M059J (cell line): ENCODE measurements around the gene NAIP. TPM values are rescaled to one million over a fixed set of nuclear protein-coding genes. Genes with fewer than 3 reads are reported as not detected.
"Not testable (repeated sequence)": the region's sequence is repeated elsewhere in the genome, so short reads cannot be mapped to it uniquely, and the experiment has no call there.

ENCODE experiments used
- DNase-seq: peaks from one replicate; pipeline ENCODE4 v3.0.0-alpha.2; 2012; ENCODE audit warnings: low read depth
- total RNA-seq: library from RNA; depleted of rRNA; stranded (reverse); fragments of >200 nt; shearing (Covaris generic); gene quantifications from 2 replicates; pipeline ENCODE4 v1.2.3, GENCODE V29; 2014; rRNA removed

NAIP gene
- 0.34 and 0.84 TPM in 2 replicates for total RNA-seq

- DNase-seq = not testable (repeated sequence)
Measured at GRCh38 chr5:71025289-71025953, at the start of gene NAIP. NAIP (minus strand) TSS chr5:71025339; CDS start chr5:71012915, 12,424 bp downstream.

- not testable (repeated sequence) for DNase-seq
Measured at GRCh38 chr5:71067262-71067928, 42.3 kb upstream of the NAIP start, which contains the start of gene GTF2H2. GTF2H2 (minus strand) TSS chr5:71067676; CDS start chr5:71062763, 4,913 bp downstream.

DNA sequence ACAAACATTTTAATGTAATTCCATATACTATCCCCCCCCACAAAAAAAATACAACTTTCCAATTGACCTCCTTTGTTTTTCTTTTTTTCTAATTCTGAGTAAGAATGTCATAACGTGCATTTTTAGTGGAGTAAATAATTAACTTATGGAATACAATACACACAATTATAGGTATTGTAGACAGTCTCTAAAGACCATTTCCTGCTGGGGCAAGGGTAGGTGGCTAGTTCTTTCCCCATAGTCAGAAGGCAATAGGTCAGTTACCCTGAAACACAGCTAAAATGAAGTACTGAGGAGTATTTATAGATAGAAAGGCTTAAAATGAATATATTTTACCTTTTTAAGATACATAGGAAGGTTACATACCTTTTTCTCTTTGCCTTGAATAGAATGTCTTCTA, 36.2 kb upstream of the NAIP start:
- DNase-seq = not testable (repeated sequence)

- not testable (repeated sequence) for DNase-seq
Measured at GRCh38 chr5:71059426-71059825, 34.3 kb upstream of the NAIP start.

DNA sequence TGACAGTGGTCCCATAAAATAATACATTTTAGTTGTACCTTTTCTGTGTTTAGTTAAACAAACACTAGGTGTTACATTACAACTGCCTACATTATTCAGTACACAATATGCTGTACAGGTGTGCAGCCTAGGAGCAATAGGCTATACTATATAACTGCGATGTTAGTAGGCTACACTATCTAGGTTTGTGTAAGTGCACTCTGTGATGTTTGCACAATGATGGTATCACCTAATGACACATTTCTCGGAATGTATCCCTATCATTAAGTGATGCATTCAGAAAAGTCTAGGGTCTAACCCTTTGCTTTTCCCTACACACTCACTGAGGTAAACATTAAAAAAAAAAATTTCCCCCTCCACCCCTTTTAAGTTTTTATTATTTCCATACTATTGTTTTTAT, 19.7 kb upstream of the NAIP start:
- not testable (repeated sequence) for DNase-seq

- not testable (repeated sequence) for DNase-seq
Measured at GRCh38 chr5:71044128-71044527, 19.0 kb upstream of the NAIP start.

- DNase-seq = not testable (repeated sequence)
Measured at GRCh38 chr5:71031046-71031776, 6.1 kb upstream of the NAIP start.

DNA sequence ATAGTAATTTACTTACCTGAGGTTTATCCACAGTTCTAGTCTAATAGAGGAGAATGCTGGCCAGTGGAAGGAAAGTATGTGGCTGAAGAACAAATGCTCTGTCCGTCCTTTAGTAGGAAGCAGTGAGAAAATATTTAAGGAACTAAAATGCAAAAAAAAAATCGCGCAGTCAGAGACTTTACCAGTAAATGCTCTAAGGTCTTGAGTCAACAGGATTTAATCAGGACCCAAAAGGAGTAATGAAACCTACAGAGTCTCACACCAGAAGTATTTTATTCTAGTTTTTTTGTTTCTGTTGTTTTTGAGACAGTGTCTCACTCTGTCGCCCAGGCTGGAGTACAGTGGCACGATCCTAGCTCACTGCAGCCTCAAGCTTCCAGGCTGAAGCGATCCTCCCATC, 4.5 kb downstream of the NAIP start:
- not testable (repeated sequence) for DNase-seq

DNA sequence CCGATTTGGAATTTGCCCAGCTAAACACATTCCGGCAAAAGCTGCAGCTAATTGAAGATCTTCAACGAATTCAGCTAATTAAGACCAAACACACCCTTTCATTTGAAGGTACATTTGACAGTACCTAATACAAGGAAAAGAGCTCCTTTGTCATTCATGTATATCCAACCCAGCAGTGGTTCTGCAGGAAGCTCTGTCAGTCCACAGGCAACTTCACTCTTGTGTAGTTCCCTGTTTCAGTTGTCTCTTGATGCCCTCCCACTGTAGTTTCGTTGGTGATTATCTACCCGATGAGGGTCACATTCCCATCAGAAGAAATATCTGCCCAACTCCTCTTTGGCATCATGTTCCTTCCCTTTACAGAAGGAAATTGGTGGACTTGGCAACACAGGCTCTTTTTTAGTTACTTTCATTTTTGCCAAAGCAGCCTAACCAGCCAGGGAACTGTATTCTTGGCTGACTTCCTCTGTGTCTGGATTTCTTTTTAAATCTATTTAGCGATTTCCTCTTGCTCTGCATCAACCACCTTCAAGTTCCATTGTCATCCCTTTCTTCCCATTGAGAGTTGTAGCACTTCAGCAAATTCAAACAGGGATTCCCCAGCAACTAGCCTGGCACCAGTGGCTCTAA, 6.6 kb downstream of the NAIP start:
- DNase-seq = not testable (repeated sequence)

- DNase-seq = no peak
Measured at GRCh38 chr5:71014176-71014575, 11.0 kb downstream of the NAIP start.

DNA sequence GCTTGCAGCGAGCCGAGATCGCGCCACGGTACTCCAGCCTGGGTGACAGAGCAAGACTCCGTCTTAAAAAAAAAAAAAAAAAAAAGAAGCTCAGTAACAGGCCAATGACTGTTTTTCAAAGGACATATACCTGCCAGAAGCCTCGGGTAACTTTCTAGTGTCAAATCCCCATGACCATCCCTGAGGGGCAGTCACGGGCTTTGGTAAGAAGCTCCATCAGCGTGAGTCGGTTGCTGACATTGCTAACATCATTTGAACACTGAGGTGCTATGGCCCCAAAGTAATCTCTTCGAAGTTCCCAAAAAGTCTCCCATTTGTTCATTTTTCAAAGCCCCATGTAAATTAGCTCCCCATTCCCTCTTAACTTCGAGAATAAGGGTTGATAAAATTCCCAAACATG, 11.6 kb downstream of the NAIP start:
- peak; percentile 12 for DNase-seq

GRCh38 chr5:71011194-71011792, 13.8 kb downstream of the NAIP start:
- DNase-seq = no peak

DNA sequence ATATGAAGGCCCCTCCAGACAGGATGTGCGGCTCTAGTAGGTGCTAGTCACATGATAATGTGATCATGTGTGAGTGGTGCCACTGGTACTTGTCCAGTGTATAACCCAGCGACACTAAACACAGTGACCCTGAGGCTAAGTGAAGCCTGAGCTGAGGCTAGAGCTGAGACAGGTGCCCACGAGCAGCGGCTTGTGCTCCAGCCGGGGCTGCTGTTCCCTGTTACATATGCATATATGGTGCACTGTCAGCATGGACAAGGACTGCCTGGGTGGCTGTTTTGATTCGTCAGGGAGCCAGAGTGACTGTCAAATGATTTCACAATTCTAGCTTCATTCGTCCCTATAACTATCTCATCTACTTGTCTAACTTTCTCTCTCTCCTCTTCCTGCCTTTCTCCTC, 18.2 kb downstream of the NAIP start:
- not testable (repeated sequence) for DNase-seq

- DNase-seq = not testable (repeated sequence)
Measured at GRCh38 chr5:70984882-70985281, 40.3 kb downstream of the NAIP start.

GRCh38 chr5:70967220-70967619, 57.9 kb downstream of the NAIP start:
- DNase-seq = not testable (repeated sequence)

DNA sequence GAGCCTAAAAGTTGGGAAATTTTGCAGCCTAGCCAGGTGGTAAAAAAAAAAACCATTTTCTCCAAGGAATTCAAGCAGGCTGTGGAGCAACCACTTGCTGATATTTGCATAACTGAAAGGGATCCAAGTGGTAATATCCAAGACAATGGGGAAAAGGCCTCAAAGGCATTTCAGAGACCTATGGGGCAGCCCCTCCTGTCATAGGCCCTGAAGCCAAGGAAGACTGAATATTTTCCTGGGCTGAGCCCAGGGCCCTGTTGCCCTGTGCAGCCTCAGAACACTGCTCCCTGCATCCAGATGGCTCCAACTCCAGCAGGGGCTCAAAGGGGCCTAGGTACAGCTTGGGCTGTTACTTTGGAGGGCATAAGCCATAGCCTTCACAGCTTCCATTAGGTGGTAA, 60.6 kb downstream of the NAIP start:
- DNase-seq = not testable (repeated sequence)

- DNase-seq = not testable (repeated sequence)
Measured at GRCh38 chr5:70953068-70953467, 72.1 kb downstream of the NAIP start.

GRCh38 chr5:70932560-70932959, 92.6 kb downstream of the NAIP start:
- not testable (repeated sequence) for DNase-seq

DNA sequence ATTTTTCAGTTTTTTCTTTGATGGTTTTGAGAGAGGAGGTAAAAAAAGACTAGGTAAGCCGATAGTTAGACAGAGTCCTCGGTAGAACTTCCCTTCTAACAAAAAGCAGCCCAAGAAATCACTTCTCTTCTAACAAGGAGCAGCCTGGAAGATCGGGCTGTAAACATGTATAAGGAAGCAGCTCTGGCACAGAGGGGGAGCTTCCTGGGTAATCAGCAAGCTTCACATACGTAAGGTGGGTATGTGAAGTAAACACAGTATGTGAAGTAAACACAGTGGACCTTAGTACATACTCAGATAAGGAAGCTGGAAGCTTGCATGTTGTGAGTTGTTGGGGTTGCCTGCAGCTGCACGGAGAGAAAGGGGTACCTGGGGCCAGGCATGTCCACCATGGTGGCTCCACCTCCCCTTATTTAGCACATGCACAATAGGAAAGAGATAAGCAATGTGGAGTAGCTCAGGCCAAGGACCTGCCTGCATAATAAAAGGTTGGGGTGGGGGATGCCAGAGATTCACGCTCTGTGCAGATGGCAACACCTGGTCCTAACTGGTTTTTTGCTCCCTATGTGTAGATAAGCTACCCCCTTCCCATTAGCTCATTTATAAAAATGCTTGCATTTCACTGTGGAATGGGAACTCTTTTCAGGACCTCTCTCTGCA, 93.3 kb downstream of the NAIP start:
- DNase-seq = not testable (repeated sequence)

DNA sequence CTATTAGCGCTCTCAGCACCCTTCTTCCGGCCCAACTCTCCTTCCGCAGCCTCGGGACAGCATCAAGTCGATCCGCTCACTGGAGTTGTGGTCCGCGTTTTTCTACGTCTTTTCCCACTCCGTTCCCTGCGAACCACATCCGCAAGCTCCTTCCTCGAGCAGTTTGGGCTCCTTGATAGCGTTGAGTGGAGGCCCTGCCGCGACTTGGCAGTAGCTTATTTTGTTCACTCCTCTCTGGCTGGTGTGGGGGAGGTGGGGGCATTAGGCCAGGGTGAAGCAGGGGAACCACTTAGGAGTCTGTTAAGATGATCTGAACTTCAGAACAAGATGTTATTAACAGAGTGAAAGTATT, 100.0 kb downstream of the NAIP start:
- DNase-seq = not testable (repeated sequence)
